ENCODE data around the gene SPACA5. TPM values are rescaled to one million over a fixed set of nuclear protein-coding genes. Genes with fewer than 3 reads are reported as not detected.

SPACA5 gene
- total and polyA plus RNA-seq, 2 donors from 2014 or later, result not detected

DNA sequence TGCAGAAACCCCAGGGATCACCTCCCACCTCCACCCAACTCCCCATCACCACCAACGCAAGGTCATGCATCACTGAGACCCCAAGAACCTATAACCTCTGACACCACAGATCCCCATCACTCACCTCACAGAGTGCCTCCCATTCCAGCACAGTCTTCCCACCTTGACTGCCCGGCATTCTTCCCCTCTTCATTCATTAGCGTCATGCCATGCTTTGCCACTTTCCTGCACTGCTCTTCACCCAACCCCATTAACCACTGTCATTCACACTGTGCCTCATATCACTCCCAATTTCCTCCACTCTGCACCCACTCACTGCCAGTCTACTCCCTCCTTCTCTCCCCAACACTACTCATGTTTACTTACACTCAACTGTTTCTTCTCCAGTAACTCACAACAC lies 33.6 kb upstream of the SPACA5 start:
- H3K9ac ChIP-seq (ENCODE audit: low read length in 3 of 3), result no peak overlapping the region
- H3K4me3 ChIP-seq (ENCODE audit: low read length in 3 of 3), result no peak overlapping the region
- H3K27ac ChIP-seq (ENCODE audit: low read depth in 2 of 2, low read length in 2 of 2), result no peak overlapping the region
- no peaks in the 10 kb centered on the region for H3K27me3 ChIP-seq (ENCODE audit: control insufficient read depth, insufficient read depth, low read length)
- TF ChIP-seq, protein P1, sequence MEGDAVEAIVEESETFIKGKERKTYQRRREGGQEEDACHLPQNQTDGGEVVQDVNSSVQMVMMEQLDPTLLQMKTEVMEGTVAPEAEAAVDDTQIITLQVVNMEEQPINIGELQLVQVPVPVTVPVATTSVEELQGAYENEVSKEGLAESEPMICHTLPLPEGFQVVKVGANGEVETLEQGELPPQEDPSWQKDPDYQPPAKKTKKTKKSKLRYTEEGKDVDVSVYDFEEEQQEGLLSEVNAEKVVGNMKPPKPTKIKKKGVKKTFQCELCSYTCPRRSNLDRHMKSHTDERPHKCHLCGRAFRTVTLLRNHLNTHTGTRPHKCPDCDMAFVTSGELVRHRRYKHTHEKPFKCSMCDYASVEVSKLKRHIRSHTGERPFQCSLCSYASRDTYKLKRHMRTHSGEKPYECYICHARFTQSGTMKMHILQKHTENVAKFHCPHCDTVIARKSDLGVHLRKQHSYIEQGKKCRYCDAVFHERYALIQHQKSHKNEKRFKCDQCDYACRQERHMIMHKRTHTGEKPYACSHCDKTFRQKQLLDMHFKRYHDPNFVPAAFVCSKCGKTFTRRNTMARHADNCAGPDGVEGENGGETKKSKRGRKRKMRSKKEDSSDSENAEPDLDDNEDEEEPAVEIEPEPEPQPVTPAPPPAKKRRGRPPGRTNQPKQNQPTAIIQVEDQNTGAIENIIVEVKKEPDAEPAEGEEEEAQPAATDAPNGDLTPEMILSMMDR (IDR thresholded peaks at IDR 0.05; ENCODE audit: borderline replicate concordance, extremely low read depth, insufficient read depth), result no peak
- no peak for FAIRE-seq
- peaks cover 3 to 35% (median 9%) of the 10 kb centered on the region in 3 donors for H3K9me3 ChIP-seq (ENCODE audit: control insufficient read depth in 2 of 3, insufficient read depth in 1 of 3, low read length in 3 of 3)
- intact Hi-C loops (cut with DNase I), result no loop called here
- H3K4me1 ChIP-seq (ENCODE audit: control insufficient read depth in 2 of 3, insufficient read depth in 2 of 3, low read depth in 1 of 3, low read length in 3 of 3), result no peaks in the 10 kb centered on the region
- H3K36me3 ChIP-seq (ENCODE audit: control insufficient read depth in 2 of 3, insufficient read depth in 3 of 3, low read length in 3 of 3), result peaks cover 0 to 12% (median 7%) of the 10 kb centered on the region in 3 donors
- DNase-seq, result no peak

DNA sequence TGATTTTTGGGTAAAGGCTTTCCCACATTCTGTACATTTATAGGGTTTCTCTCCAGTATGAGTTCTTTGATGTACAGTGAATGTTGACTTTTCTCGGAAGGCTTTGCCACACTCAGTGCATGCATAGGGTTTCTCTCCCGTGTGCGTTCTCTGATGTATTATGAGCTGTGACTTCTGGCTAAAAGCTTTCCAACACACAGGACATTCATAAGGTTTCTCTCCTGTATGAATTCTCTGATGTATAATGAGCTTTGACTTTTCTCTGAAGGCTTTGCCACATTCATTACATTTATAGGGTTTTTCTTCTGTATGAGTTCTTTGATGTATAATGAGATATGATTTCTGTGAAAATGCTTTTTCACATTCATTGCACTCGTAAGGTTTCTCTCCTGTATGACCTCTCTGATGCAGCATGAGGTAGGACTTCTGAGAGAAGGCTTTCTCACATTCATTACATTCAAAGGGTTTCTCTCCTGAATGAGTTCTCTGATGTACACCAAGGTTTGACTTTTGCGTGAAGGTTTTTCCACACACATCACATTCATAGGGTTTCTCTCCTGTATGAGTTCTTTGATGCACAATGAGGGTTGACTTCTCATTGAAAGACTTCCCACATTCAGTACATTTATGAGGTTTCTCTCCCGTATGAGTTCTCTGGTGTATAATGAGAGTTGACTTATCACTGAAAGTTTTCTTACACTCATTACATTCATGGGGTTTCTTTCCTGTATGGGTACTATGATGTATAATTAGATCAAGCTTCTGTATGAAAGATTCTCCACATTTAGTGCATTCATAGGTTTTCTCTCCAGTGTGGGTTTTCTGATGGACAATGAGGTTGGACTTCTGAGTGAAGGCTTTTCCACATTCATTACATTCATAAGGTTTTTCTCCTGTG lies 30.3 kb upstream of the SPACA5 start:
- Histone ChIP-seq H3K9me3 (ENCODE audit: control insufficient read depth in 2 of 3, insufficient read depth in 1 of 3, low read length in 3 of 3) (peaks cover 7 to 35% (median 9%) of the 10 kb centered on the region in 3 donors), H3K9ac (ENCODE audit: low read length in 3 of 3) (no peak overlapping the region), H3K4me3 (ENCODE audit: low read length in 3 of 3) (no peak overlapping the region), H3K4me1 (ENCODE audit: control insufficient read depth in 2 of 3, insufficient read depth in 2 of 3, low read depth in 1 of 3, low read length in 3 of 3) (no peaks in the 10 kb centered on the region), H3K36me3 (ENCODE audit: control insufficient read depth in 2 of 3, insufficient read depth in 3 of 3, low read length in 3 of 3) (peaks cover 2 to 17% (median 12%) of the 10 kb centered on the region in 3 donors), H3K27ac (ENCODE audit: low read depth in 2 of 2, low read length in 2 of 2) (no peak overlapping the region), H3K27me3 (ENCODE audit: control insufficient read depth, insufficient read depth, low read length) (no peaks in the 10 kb centered on the region)
- FAIRE-seq (no peak), DNase-seq (no peak)
- TF ChIP-seq, protein P1 (IDR thresholded peaks at IDR 0.05; ENCODE audit: borderline replicate concordance, extremely low read depth, insufficient read depth), result no peak
- intact Hi-C loops (cut with DNase I), result no loop called here

DNA sequence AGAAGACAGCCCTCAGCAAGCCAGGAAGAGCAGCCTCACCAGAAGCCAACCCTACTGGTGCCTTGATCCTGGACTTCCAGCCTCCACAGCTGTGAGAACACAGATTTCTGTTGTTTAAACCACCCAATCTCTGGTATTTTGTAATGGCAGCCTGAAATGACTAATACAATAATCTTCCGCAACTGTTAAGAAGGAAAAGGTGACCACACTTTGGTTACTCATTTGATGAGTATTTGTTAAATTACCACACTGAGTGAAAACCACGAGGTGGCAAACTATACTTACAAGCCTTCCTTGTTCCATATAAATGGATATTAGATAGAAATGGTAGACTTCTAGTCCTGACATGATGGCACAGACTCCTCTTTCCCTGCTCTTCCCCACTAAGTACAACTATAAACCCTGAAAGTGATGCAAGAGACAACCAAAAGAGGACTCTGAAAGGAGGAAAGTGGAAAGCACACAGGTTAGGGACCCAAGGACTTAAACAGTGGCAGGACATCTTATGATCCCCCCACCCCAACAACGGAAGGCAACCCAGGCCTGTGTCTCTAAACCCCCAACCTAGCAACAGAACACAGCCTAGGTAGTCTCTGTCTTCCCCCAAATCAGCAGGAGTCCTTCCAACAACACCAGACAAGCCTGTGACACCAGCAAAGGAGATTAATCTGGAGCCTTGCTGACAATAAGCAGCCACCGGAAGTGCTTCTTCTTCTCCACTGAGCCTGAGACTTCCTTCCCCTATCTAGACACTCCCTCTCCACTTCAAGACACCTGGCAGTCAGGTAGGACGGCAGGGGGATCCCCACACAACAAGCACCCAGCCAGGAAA lies 15.3 kb upstream of the SPACA5 start:
- Histone ChIP-seq H3K27ac (ENCODE audit: low read depth in 2 of 2, low read length in 2 of 2) (no peak overlapping the region), H3K4me3 (ENCODE audit: low read length in 3 of 3) (no peak overlapping the region), H3K4me1 (ENCODE audit: control insufficient read depth in 2 of 3, insufficient read depth in 2 of 3, low read depth in 1 of 3, low read length in 3 of 3) (no peaks in the 10 kb centered on the region), H3K36me3 (ENCODE audit: control insufficient read depth in 2 of 3, insufficient read depth in 3 of 3, low read length in 3 of 3) (peaks cover 0 to 13% (median 0%) of the 10 kb centered on the region in 3 donors), H3K27me3 (ENCODE audit: control insufficient read depth, insufficient read depth, low read length) (no peaks in the 10 kb centered on the region), H3K9me3 (ENCODE audit: control insufficient read depth in 2 of 3, insufficient read depth in 1 of 3, low read length in 3 of 3) (no peaks in the 10 kb centered on the region), H3K9ac (ENCODE audit: low read length in 3 of 3) (no peak overlapping the region)
- DNase-seq, result no peak
- no peak for FAIRE-seq
- TF ChIP-seq, protein P1 (IDR thresholded peaks at IDR 0.05; ENCODE audit: borderline replicate concordance, extremely low read depth, insufficient read depth), result no peak
- intact Hi-C loops (cut with DNase I), result no loop called here

Data from kidney (tissue), 14 donors.